ENCODE results near the gene PRKAR2A.

- TF ChIP-seq CTCF (IDR thresholded peaks at IDR 0.05) (no peak), POLR2A (IDR thresholded peaks at IDR 0.05) (no peak)
Measured at GRCh38 chr3:48851407-48851806, 3.7 kb upstream of the PRKAR2A start.
